ENCODE data around the gene ACIN1. TPM values are rescaled to one million over a fixed set of nuclear protein-coding genes. Genes with fewer than 3 reads are reported as not detected.

The ACIN1 gene
- total RNA-seq, 1 experiment from 2014 or later = 171 TPM

- Histone ChIP-seq H3K9me3 (ENCODE audit: insufficient read depth, low read depth) (no peaks in the 10 kb centered on the region), H3F3A (ENCODE audit: insufficient read depth, low read depth) (peaks cover 8% of the 10 kb centered on the region), H3K36me3 (ENCODE audit: low read depth) (peaks cover 42% of the 10 kb centered on the region; the same call in 1 of the 2 replicates), H3K4me2 (peak overlapping the region; percentile 98), H3K27ac (no peak overlapping the region), H3K27me3 (ENCODE audit: insufficient read depth, low read depth) (no peaks in the 10 kb centered on the region), H3K4me3 (peak overlapping the region; percentile 98; the same call in 1 of the 2 replicates), H3K79me2 (ENCODE audit: low read depth) (peaks cover 72% of the 10 kb centered on the region), H3K4me1 (replicated peaks; ENCODE audit: insufficient read depth) (peaks cover 25% of the 10 kb centered on the region), H3K9me2 (ENCODE audit: insufficient read depth) (no peaks in the 10 kb centered on the region), H4K20me1 (ENCODE audit: insufficient read depth) (peaks cover 12% of the 10 kb centered on the region), H2AFZ (no peak overlapping the region)
- TF ChIP-seq EZH2 (IDR thresholded peaks at IDR 0.05; ENCODE audit: low read depth) = no peak
- no peak for TF ChIP-seq CTCF (conservative IDR thresholded peaks at IDR 0.05)
- intact Hi-C loops (cut with micrococcal nuclease; ENCODE audit: unreplicated experiment) = no loop called here
- no TSS peak for BruUV-seq (replicated peaks)
- ChIA-PET POLR2A (ENCODE audit: unreplicated experiment) (no interaction called here), CTCF (no interaction called here)
- no peak for DNase-seq
Measured at GRCh38 chr14:23093104-23093503, 1.8 kb downstream of the ACIN1 start.

- DNase-seq = no peak
- peaks cover 62% of the 10 kb centered on the region for H3K79me2 ChIP-seq (ENCODE audit: low read depth)
- H3K27ac ChIP-seq = no peak overlapping the region
- no peaks in the 10 kb centered on the region for H3K27me3 ChIP-seq (ENCODE audit: insufficient read depth, low read depth)
- no peaks in the 10 kb centered on the region for H3K9me2 ChIP-seq (ENCODE audit: insufficient read depth)
- ChIA-PET CTCF (no interaction called here), POLR2A (ENCODE audit: unreplicated experiment) (interaction anchor here (0.6 kb wide), 1 partner anchor 209 kb away, joined by 3 read pairs; no protein-coding TSS in a partner anchor)
- H3F3A ChIP-seq (ENCODE audit: insufficient read depth, low read depth) = peaks cover 8% of the 10 kb centered on the region
- H3K36me3 ChIP-seq (ENCODE audit: low read depth) = peaks cover 33% of the 10 kb centered on the region
- no peak overlapping the region for H3K4me3 ChIP-seq
- no TSS peak for BruUV-seq (replicated peaks)
- intact Hi-C loops (cut with micrococcal nuclease; ENCODE audit: unreplicated experiment) = no loop called here
- H3K9me3 ChIP-seq (ENCODE audit: insufficient read depth, low read depth) = no peaks in the 10 kb centered on the region
- H3K4me1 ChIP-seq (replicated peaks; ENCODE audit: insufficient read depth) = peaks cover 14% of the 10 kb centered on the region
- no peak overlapping the region for H2AFZ ChIP-seq
- H4K20me1 ChIP-seq (ENCODE audit: insufficient read depth) = peaks cover 12% of the 10 kb centered on the region
- TF ChIP-seq CTCF (conservative IDR thresholded peaks at IDR 0.05) = no peak
- no peak for TF ChIP-seq EZH2 (IDR thresholded peaks at IDR 0.05; ENCODE audit: low read depth)
- H3K4me2 ChIP-seq = no peak overlapping the region
Measured at GRCh38 chr14:23091294-23092225, 3.4 kb downstream of the ACIN1 start.

GRCh38 chr14:23090254-23090636 is 4.7 kb downstream of the ACIN1 start:
- TF ChIP-seq CTCF (conservative IDR thresholded peaks at IDR 0.05) = no peak
- TF ChIP-seq EZH2 (IDR thresholded peaks at IDR 0.05; ENCODE audit: low read depth) = no peak
- intact Hi-C loops (cut with micrococcal nuclease; ENCODE audit: unreplicated experiment) = no loop called here
- Histone ChIP-seq H3K36me3 (ENCODE audit: low read depth) (peaks cover 41% of the 10 kb centered on the region), H3K4me3 (no peak overlapping the region), H4K20me1 (ENCODE audit: insufficient read depth) (peaks cover 12% of the 10 kb centered on the region), H3F3A (ENCODE audit: insufficient read depth, low read depth) (no peaks in the 10 kb centered on the region), H3K4me2 (no peak overlapping the region), H3K27me3 (ENCODE audit: insufficient read depth, low read depth) (no peaks in the 10 kb centered on the region), H3K4me1 (replicated peaks; ENCODE audit: insufficient read depth) (peaks cover 13% of the 10 kb centered on the region), H3K9me2 (ENCODE audit: insufficient read depth) (no peaks in the 10 kb centered on the region), H3K9me3 (ENCODE audit: insufficient read depth, low read depth) (no peaks in the 10 kb centered on the region), H2AFZ (no peak overlapping the region), H3K79me2 (ENCODE audit: low read depth) (peaks cover 52% of the 10 kb centered on the region), H3K27ac (no peak overlapping the region)
- POLR2A ChIA-PET (ENCODE audit: unreplicated experiment) = no interaction called here
- CTCF ChIA-PET = no interaction called here
- BruUV-seq (replicated peaks) = no TSS peak
- DNase-seq = no peak
